Measurements from ENCODE around the gene MICU1.

GRCh38 chr10:72483471-72483870 is 142.4 kb downstream of the MICU1 start:
- TF ChIP-seq, protein P1, sequence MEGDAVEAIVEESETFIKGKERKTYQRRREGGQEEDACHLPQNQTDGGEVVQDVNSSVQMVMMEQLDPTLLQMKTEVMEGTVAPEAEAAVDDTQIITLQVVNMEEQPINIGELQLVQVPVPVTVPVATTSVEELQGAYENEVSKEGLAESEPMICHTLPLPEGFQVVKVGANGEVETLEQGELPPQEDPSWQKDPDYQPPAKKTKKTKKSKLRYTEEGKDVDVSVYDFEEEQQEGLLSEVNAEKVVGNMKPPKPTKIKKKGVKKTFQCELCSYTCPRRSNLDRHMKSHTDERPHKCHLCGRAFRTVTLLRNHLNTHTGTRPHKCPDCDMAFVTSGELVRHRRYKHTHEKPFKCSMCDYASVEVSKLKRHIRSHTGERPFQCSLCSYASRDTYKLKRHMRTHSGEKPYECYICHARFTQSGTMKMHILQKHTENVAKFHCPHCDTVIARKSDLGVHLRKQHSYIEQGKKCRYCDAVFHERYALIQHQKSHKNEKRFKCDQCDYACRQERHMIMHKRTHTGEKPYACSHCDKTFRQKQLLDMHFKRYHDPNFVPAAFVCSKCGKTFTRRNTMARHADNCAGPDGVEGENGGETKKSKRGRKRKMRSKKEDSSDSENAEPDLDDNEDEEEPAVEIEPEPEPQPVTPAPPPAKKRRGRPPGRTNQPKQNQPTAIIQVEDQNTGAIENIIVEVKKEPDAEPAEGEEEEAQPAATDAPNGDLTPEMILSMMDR (IDR thresholded peaks at IDR 0.05), result no peak
- no peak for TF ChIP-seq POLR2A (IDR thresholded peaks at IDR 0.05)
